GM18511 (cell line): ENCODE results near the gene WIZ.
"Not testable (repeated sequence)": the region's sequence is repeated elsewhere in the genome, so short reads cannot be mapped to it uniquely, and the experiment has no call there.

Experiments
- ATAC-seq: cut with Tn5 transposase; IDR thresholded peaks from one replicate; pipeline ENCODE4 v1.9.1; 2021; ENCODE audit warnings: mild to moderate bottlenecking, moderate library complexity; ENCODE audit not compliant: unreplicated experiment

Gene WIZ

GRCh38 chr19:15412832-15413231 is 36.9 kb downstream of the WIZ start:
- ATAC-seq: no peak

DNA sequence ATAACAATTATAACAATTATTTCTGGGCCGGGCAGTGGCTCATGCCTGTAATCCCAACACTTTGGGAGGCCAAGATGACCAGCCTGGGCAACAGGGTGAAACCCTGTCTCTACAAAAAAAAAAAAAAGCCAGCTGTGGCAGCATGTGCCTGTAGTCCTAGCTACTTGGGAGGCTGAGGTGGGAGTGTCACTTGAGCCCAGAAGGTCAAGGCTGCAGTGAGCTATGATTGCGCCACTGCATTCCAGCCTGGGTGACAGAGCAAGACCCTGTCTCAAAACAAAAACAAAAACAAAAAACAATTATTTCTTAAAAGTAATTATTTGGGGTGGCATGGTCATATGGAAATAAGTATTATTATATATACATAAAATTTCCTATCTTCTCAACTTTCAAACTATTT is 38.4 kb downstream of the WIZ start:
- ATAC-seq: not testable (repeated sequence)

DNA sequence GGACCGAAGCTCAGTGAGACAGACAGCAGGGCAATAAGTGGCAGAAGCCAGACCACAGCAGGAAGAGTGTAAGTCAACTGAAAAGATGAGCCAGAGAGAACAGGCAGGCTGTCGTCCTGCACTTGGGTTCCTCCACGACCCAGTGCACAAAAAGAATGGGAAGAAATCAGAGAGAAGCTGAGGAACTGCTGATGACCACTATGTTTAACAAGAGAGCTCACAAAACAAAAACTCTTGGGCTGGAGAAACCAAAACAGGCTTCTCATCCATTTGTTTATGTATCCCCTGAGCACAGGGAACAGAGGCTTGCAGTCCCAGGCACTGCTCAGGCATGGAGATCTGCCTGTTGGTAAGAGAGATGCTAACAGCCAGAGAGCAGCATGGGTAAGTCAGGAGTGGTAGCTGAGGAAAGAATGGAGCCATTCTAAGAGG is 45.0 kb downstream of the WIZ start:
- ATAC-seq: no peak

DNA sequence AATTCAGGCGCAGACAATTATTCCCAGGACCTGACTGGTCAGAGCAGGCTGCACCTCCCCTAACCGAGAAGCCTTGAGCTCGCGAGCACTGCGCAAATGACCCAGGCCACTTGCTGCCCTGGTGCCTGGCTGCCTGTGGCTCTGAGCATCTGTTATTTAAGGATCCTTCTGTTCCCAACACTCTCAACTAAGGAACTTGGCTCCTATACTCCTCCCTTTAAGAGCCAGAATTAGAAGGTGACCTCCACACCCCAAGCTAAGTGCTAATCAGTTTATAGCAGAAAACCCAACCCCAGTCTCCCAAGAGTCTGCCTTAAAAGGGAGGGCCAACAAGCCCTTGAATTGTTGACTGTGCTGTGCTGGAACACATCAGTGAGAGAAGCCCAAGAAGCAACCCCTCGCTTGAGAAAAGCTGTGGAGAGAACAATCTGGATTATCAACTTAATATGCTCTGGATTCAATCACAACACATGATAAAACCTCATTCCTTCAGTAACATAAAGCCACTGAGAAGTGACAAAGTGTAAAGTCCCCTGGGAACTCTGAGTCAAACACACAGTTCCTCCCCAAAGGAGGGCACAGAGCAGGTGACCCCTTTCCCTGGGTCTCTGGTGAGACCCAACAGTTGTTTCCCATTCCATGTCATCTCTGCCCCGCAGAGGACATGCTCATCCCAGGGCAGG is 45.5 kb downstream of the WIZ start:
- no peak for ATAC-seq

GRCh38 chr19:15403151-15403531 is 46.6 kb downstream of the WIZ start:
- no peak for ATAC-seq

GRCh38 chr19:15402411-15403150 is 47.2 kb downstream of the WIZ start:
- ATAC-seq: no peak

DNA sequence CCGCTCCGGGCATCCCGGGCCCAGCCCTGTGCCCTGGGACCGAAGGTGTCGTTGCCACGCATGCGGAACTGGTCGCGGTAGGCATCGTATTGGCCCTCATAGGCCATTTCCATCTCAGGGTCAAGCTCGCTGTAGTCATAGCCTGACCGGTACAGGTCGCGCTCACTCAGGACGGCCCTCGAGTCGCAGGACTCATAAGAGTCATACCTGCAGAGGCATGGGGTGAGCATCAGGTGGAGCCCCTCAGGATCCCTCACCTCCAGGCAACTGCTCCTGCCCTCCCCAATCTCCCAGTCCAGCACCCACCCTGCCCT is 48.4 kb downstream of the WIZ start:
- no peak for ATAC-seq

DNA sequence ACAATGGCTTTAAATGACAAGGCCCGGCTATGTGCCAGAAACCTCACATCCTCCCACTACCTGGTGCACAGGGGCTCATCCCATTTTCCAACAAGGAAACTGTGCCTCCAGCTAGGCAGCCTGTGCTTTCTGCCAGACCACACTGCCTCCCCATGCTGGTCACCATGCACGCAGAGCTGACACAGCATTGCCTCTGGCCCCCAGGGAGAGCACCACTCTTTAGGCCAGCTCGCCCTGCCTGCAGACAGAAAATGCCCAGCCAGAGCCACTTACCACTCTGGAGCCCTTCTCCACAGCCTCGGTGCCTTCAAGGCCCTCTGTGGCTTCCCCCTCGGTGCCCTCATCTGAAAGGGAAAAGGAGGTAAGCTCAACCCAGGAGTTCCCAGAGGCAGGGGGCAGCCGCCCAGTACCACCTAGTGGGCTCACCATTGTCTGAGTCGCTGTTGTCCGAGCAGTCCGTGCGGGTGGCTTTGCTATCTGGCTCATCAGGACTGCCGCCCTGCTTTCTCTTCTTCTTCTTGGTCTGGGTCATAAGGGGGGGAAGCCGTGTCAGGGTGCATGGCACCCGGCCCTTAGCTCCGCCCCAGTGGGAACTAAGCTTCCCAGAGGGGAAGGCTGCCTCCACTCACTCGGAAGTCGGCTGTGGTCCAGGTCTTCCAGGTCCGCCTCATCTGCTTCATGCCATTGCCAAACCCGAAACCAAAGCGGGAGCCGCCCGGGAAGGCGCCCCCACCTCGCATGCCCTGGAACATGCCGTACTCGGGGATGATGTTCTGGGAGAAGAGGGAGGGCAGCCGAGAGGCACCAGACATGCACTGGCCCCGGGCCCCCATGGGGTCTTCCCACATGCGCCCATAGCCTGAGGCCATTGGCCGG is 49.0 kb downstream of the WIZ start:
- no peak for ATAC-seq

DNA sequence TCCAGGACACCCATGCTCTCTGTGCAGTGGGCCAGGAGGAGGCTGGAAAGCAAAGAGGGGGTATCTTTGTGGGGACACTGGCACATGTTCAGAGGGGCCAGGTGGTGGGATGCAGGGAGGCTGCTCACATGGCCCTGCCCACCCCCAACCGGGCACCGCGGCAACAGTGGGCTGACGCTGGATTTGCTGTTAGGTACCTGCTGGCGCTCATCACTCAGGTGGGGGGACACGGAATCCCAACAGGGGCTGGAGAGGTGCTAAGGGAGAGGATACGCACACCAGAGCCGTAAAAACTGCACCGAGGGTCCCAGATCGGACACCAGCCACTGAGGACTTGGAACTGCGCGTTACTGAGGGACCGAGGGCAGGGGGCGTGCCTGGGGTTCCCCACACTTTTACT is 50.1 kb downstream of the WIZ start:
- no peak for ATAC-seq

GRCh38 chr19:15399234-15399515 is 50.6 kb downstream of the WIZ start:
- ATAC-seq: no peak

- ATAC-seq: no peak
These were observed 51.1 kb downstream of the WIZ start for GRCh38 chr19:15398501-15399233.

DNA sequence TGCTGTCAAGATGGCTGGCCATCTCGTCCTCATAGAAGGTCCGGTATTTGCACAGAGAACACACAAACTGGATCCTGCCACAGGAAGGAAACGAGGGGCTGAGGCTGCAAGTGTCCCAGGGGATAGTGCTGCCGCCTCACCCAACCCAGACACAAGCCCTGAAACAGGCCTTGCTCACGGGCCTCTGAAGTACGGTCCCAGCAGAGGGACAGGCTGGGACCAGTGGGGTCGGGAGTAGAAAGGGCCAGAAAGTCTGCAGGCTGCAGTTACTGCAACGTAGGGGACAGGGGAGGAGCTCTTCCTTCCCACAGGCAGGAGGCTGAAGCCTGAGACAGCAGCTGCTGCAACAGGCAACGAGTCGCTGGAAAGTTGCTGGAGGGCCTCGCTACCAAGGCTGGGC is 52.0 kb downstream of the WIZ start:
- no peak for ATAC-seq

DNA sequence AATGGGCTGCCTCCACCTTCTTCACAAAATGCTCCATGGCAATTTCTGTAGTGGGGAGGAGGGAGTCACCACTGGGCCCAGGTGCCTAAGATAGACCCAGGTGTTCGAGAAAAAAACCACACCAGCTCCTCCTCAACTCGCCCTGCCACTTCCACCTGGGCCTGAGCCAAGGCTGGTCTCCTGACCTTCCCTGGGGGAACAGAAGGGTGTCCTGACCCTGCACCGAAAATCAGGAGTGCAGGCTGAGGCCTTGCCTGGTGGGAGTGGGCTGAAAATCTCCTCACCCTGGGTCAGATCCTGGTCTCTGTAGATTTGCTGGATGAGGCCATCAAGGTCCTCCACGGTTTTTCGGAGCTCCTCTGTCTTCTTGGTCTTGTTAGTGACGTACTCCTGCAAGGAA is 52.5 kb downstream of the WIZ start:
- ATAC-seq: no peak

GRCh38 chr19:15396436-15396835 is 53.3 kb downstream of the WIZ start:
- ATAC-seq: no peak

DNA sequence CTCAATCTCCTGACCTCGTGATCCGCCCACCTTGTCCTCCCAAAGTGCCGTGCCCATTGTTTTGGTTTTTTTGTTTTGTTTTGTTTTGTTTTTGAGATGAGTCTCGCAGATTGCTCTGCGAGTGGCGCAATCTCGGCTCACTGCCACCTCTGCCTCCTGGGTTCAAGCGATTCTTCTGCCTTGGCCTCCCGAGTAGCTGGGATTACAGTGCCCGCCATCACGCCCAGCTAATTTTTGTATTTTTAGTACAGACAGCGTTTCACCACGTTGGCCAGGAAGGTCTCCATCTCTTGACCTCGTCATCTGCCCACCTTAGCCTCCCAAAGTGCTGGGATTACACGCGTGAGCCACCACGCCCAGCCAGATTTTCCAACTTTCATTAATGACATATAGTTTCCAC is 54.5 kb downstream of the WIZ start:
- not testable (repeated sequence) for ATAC-seq

DNA sequence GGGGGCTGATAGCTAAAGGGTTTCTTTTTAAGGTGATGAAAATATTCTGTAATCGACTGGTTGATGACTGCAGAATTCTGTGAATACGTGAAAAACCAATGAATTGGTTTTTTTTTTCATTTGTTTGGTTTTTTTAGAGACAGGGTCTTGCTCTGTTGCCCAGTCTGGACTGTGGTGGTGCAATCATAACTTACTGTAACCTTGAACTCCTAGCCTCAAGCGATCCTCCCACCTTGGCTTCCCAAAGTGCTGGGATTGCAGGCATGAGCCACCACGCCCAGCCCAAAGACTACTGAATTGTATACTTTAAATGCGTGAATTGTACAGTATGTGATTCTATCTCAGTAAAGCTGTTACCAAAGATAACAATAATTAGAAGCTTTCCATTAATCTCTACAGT is 55.3 kb downstream of the WIZ start:
- ATAC-seq: no peak

- no peak for ATAC-seq
These were observed 55.8 kb downstream of the WIZ start for GRCh38 chr19:15393963-15394362.

- no peak for ATAC-seq
These were observed 58.9 kb downstream of the WIZ start for GRCh38 chr19:15390814-15391213.

DNA sequence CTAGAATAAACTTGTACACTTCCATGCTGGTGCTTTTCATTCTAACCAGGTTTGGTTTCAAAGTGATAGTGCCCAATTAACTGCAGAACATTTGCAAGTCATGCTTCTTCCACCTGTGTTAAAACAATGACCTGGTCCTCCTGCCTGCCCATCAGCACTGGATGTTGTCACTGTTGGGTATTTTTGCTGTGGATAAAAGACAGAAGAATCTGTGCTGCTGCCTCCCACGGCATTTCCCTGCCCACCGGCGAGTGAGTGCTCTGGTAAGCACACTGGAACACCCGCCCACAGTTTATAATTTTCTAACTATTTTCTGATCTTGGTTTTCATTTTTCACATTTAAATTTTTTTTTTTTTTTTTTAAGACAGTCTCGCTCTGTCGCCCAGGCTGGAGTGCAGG is 67.9 kb downstream of the WIZ start:
- no peak for ATAC-seq

GRCh38 chr19:15381429-15381828 is 68.3 kb downstream of the WIZ start:
- no peak for ATAC-seq

DNA sequence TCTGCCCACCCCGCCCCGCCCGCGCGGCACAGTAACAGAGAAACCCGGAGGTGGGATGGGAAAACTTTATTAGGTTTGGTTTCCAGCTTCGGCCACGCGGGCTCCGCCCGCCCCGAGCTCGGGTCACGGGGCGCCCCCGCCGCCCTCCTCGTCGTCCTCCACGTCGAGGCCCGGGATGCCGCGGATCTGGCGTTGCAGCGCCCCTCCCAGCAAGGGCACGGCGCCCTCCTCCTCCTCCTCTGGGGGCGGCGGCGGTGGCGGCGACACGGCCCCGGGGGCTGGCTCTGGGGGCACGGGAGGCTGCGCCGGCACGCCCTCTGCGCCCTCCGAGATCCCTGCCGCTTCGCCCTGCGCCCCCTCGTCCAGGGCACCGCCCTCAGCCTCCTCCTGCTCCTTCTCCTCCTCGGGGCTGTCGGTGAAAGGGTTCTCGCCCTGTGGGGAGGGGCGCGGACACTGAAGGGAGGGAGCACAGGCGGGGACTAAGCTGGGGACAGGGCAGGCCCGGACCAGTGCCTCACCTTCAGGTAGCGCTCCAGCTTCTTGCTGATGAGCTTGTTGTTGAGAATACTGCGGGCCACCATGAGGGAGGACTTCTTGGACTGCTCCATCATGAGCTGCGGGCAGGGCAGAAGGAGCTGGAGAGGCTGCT is 69.6 kb downstream of the WIZ start:
- peak; percentile 46 for ATAC-seq
